Kidney epithelial cell (primary cell): ENCODE data around the gene SPI1. TPM values are rescaled to one million over a fixed set of nuclear protein-coding genes. Genes with fewer than 3 reads are reported as not detected.
"Not testable (repeated sequence)": the region's sequence is repeated elsewhere in the genome, so short reads cannot be mapped to it uniquely, and the experiment has no call there.

Source experiments
- DNase-seq: peaks from one replicate; pipeline ENCODE4 v3.0.0-alpha.2; 2010; ENCODE audit warnings: low read depth
- H3K27me3 ChIP-seq: 2 replicates; pipeline ENCODE4 v1.6.0; 2011; ENCODE audit warnings: low read length; ENCODE audit not compliant: control insufficient read depth, insufficient read depth
- H3K36me3 ChIP-seq: 2 replicates; pipeline ENCODE4 v1.5.1; 2011; ENCODE audit warnings: low read length; ENCODE audit not compliant: control insufficient read depth, insufficient read depth
- H3K4me3 ChIP-seq: 2 replicates; pipeline ENCODE4 v1.5.1; 2011; ENCODE audit warnings: low read depth, mild to moderate bottlenecking, control low read depth, low read length
- CTCF ChIP-seq: IDR thresholded peaks from 2 replicates; pipeline ENCODE4 v1.5.1; 2011; ENCODE audit warnings: mild to moderate bottlenecking, moderate library complexity, low read length, control low read depth, inconsistent platforms; ENCODE audit not compliant: insufficient read depth, poor library complexity, severe bottlenecking
- total RNA-seq: library from RNA; depleted of rRNA; stranded (reverse); fragments of >200 nt; gene quantifications from 2 replicates; pipeline ENCODE4 v1.2.3, GENCODE V29; 2015

SPI1 gene
- total RNA-seq, 1 donor from 2014 or later = not detected

GRCh38 chr11:47340010-47340409 lies 38.3 kb downstream of the SPI1 start:
- Histone ChIP-seq H3K4me3 (no peak overlapping the region), H3K27me3 (peaks cover 4% of the 10 kb centered on the region), H3K36me3 (no peaks in the 10 kb centered on the region)
- DNase-seq = no peak
- TF ChIP-seq CTCF = no peak

- DNase-seq = no peak
- H3K27me3 ChIP-seq = no peaks in the 10 kb centered on the region
- H3K4me3 ChIP-seq = no peak overlapping the region
- H3K36me3 ChIP-seq = no peaks in the 10 kb centered on the region
- TF ChIP-seq CTCF = no peak
These were observed 39.7 kb downstream of the SPI1 start for GRCh38 chr11:47338396-47339241.

GRCh38 chr11:47337229-47337924 lies 41.0 kb downstream of the SPI1 start:
- TF ChIP-seq CTCF = no peak

DNA sequence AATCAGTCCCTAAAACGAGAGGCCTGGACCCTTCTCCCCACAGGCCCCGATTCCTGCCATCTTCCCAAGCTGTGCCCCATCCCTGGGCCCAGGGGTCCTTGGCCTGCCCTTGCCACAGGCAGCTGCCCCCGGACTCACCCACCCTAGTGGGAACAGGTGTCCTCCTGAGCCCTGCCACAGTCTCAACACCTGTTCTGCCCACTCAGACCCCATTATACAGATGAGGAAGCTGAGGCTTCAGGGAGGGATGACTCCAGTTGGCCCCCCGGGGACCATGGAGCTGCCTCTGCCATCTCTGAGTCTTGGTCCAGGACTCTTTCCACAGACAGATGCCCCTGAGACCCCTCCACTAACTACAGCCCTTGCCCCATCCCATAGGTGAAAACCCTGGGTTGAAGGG lies 41.8 kb downstream of the SPI1 start:
- Histone ChIP-seq H3K4me3 (no peak overlapping the region), H3K27me3 (no peaks in the 10 kb centered on the region), H3K36me3 (no peaks in the 10 kb centered on the region)
- TF ChIP-seq CTCF = no peak
- no peak for DNase-seq

More at GRCh38 chr11:47337229-47337924, 41.0 kb downstream of the SPI1 start:
- no peaks in the 10 kb centered on the region for H3K36me3 ChIP-seq
- no peaks in the 10 kb centered on the region for H3K27me3 ChIP-seq
- H3K4me3 ChIP-seq = no peak overlapping the region
- no peak for DNase-seq

DNA sequence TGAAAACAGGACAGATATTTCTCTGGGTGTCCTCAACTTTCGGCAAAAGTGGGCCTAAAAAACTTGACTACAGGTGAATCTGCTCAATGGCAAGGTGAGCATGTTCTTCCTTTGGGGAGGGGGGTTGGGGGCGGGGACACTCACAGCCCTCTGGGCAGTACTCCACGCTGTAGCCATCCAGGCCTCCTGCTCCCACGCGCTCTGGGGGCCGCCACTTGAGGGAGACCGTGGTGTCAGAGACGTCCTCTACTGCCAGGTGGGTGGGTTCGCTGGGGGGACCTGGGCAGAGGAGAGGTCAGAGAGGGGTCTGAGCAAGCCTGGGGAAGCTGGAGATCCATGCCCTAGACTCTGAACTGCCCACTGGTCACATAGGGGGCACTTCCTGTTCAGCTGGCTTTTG lies 42.6 kb downstream of the SPI1 start:
- TF ChIP-seq CTCF = no peak
- Histone ChIP-seq H3K27me3 (no peaks in the 10 kb centered on the region), H3K4me3 (no peak overlapping the region), H3K36me3 (no peaks in the 10 kb centered on the region)
- no peak for DNase-seq

DNA sequence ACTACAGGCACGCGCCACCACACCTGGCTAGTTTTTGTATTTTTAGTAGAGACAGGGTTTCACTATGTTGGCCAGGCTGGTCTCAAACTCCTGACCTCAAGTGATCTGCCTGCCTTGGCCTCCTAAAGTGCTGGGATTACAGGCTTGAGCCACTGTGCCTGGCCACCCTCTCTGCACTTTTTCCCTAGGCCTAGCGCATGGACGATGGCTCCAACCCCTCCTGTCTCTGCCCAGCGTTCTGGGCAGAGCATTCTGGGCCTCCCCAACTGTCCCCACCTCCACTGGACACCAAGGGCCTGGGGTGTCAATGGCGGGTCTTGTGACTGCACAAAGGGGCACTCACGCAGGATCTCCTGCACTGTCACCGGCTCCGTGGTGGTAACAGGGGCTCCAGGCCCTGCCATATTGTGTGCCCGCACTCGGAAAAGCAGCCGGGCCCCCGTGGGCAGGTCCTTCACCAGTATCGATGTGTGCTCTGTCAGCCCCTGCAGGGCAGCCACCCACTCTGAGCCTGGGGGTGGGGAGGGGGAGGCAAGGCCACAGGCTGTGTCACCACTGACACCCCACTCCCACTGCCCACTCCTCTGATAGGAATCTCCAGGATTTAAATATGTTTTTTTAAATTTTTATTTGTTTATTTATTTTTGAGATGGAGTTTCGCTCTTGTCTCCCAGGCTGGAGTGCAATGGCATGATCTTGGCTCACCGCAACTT lies 43.5 kb downstream of the SPI1 start:
- DNase-seq, H3K4me3 ChIP-seq, H3K27me3 ChIP-seq, H3K36me3 ChIP-seq: not testable (repeated sequence)
